Right lobe of liver (tissue), 4 donors: ENCODE data around the gene ACTN4.

Experiments
- CTCF ChIP-seq, 4 donors: fragments of 200-600 bp in 3 of 4; fragments of 450-650 bp in 1 of 4; IDR thresholded peaks; one replicate each; pipeline versions ENCODE4 v1.5.1 to v1.8.0; 2016 to 2022; ENCODE audit warnings: antibody characterized with exemption in 4 of 4, mild to moderate bottlenecking in 2 of 4
- POLR2A ChIP-seq: fragments of 450-650 bp; IDR thresholded peaks from one replicate; pipeline ENCODE4 v1.6.1; 2017; ENCODE audit warnings: antibody characterized with exemption, mild to moderate bottlenecking
- donor health status: DM: no; HTN: no; CAD: no.
- donor health status: DM: no; HTN: no; CAD: no.
- donor health status: DM: no; HTN: yes; CAD: no.

- TF ChIP-seq CTCF (IDR thresholded peaks at IDR 0.05) (no peak), POLR2A (no peak)
Measured at GRCh38 chr19:38733493-38734175, 86.2 kb downstream of the ACTN4 start.
